ENCODE results near the gene PKP3.

- TF ChIP-seq POLR2A (IDR thresholded peaks at IDR 0.05) = no peak
- TF ChIP-seq CTCF (IDR thresholded peaks at IDR 0.05) = no peak
Observed at GRCh38 chr11:382081-382629, 11.9 kb upstream of the PKP3 start.

Data from lower leg skin (tissue), 3 donors.